HEK293 (cell line): Measurements from ENCODE around the gene CTNNA2.

Experiments used
- CTCF ChIA-PET: fragments of 350-600 bp; formaldehyde crosslinking; extraction: SDS; loops from one replicate; lab custom pipeline; 2021; ENCODE audit warnings: antibody characterized with exemption; lab: Yijun Ruan, JAX
- POLR2A ChIA-PET: fragments of 300-600 bp; formaldehyde crosslinking; extraction: SDS; loops from one replicate; lab custom pipeline; 2020; ENCODE audit warnings: antibody characterized with exemption, inconsistent platforms; lab: Yijun Ruan, JAX
- H3K27ac ChIP-seq: fragments of 200-500 bp; sonication (Bioruptor generic); 2 replicates; pipeline ENCODE4 v1.5.1; 2014; ENCODE audit warnings: low read depth, low read length, control low read depth, inconsistent platforms; ENCODE audit errors: extremely low read depth
- H3K36me3 ChIP-seq, 2 experiments: fragments of 200-500 bp in 1 of 2; sonication (Bioruptor generic) in 1 of 2; 1 replicate in 1 of 2; 2 replicates in 1 of 2; pipeline ENCODE4 v1.5.1; 2014 to 2017; ENCODE audit warnings: inconsistent platforms in 2 of 2, low read length in 2 of 2; ENCODE audit not compliant: control insufficient read depth in 2 of 2, insufficient read depth in 1 of 2
- H3K4me1 ChIP-seq: fragments of 200-500 bp; sonication (Bioruptor generic); 2 replicates; pipeline ENCODE4 v1.5.1; 2014; ENCODE audit warnings: mild to moderate bottlenecking, low read length, inconsistent platforms; ENCODE audit not compliant: control insufficient read depth, insufficient read depth
- H3K4me3 ChIP-seq: 2 replicates; pipeline ENCODE4 v1.5.1; 2011; ENCODE audit warnings: low read depth, mild to moderate bottlenecking, control low read depth, low read length, moderate library complexity
- H3K9me3 ChIP-seq: fragments of 200-500 bp; sonication (Bioruptor generic); 2 replicates; pipeline ENCODE4 v1.5.1; 2014; ENCODE audit warnings: low read depth, low read length, inconsistent platforms; ENCODE audit not compliant: control insufficient read depth, insufficient read depth
- CTCF ChIP-seq: fragments of 450-650 bp; formaldehyde crosslinking; IDR thresholded peaks from 2 replicates; pipeline ENCODE4 v1.5.1; 2016; ENCODE audit warnings: missing biosample characterization, missing genetic modification characterization
- GLIS2 ChIP-seq: fragments of 450-650 bp; formaldehyde crosslinking; IDR thresholded peaks from 2 replicates; pipeline ENCODE4 v1.5.1; 2016; ENCODE audit warnings: missing biosample characterization, missing genetic modification characterization
- HOXD13 ChIP-seq: sonication (generic); formaldehyde crosslinking; IDR thresholded peaks from 2 replicates; pipeline ENCODE4 v1.8.0; 2022; ENCODE audit warnings: missing genetic modification reagents, borderline replicate concordance
- KLF7 ChIP-seq: fragments of 450-650 bp; formaldehyde crosslinking; IDR thresholded peaks from 2 replicates; pipeline ENCODE4 v1.5.1; 2016; ENCODE audit warnings: missing biosample characterization, missing genetic modification characterization, borderline replicate concordance
- MYNN ChIP-seq: fragments of 450-650 bp; formaldehyde crosslinking; IDR thresholded peaks from 2 replicates; pipeline ENCODE4 v1.5.1; 2016; ENCODE audit warnings: missing biosample characterization, missing genetic modification characterization, borderline replicate concordance
- MZF1 ChIP-seq: fragments of 450-650 bp; formaldehyde crosslinking; IDR thresholded peaks from 2 replicates; pipeline ENCODE4 v1.5.1; 2017; ENCODE audit warnings: missing biosample characterization, missing genetic modification characterization, borderline replicate concordance
- PRDM1 ChIP-seq: fragments of 450-650 bp; formaldehyde crosslinking; IDR thresholded peaks from 2 replicates; pipeline ENCODE4; 2016; ENCODE audit warnings: missing biosample characterization, missing genetic modification characterization
- TCF7L2 ChIP-seq: IDR thresholded peaks from 2 replicates; pipeline ENCODE4 v1.6.1; 2011; ENCODE audit warnings: low read depth, mild to moderate bottlenecking, inconsistent platforms, low read length, moderate library complexity, borderline replicate concordance
- ZBTB7A ChIP-seq: fragments of 450-650 bp; formaldehyde crosslinking; IDR thresholded peaks from 2 replicates; pipeline ENCODE4 v1.5.1; 2016; ENCODE audit warnings: low read depth, missing biosample characterization, missing genetic modification characterization
- ZNF114 ChIP-seq: fragments of 450-650 bp; formaldehyde crosslinking; IDR thresholded peaks from 2 replicates; pipeline ENCODE4 v1.5.0; 2017; ENCODE audit warnings: missing biosample characterization, missing genetic modification characterization
- ZNF132 ChIP-seq: fragments of 450-650 bp; formaldehyde crosslinking; IDR thresholded peaks from 2 replicates; pipeline ENCODE4 v1.5.1; 2017; ENCODE audit warnings: missing biosample characterization, missing genetic modification characterization, borderline replicate concordance
- ZNF133 ChIP-seq: fragments of 450-650 bp; formaldehyde crosslinking; IDR thresholded peaks from 2 replicates; pipeline ENCODE4 v1.5.1; 2016; ENCODE audit warnings: missing biosample characterization, missing genetic modification characterization
- ZNF140 ChIP-seq: fragments of 450-650 bp; formaldehyde crosslinking; IDR thresholded peaks from 2 replicates; pipeline ENCODE4 v1.5.1; 2016; ENCODE audit warnings: missing biosample characterization, missing genetic modification characterization
- ZNF169 ChIP-seq: fragments of 450-650 bp; formaldehyde crosslinking; IDR thresholded peaks from 2 replicates; pipeline ENCODE4 v1.5.1; 2016; ENCODE audit warnings: missing biosample characterization, missing genetic modification characterization
- ZNF19 ChIP-seq: fragments of 450-650 bp; formaldehyde crosslinking; IDR thresholded peaks from 2 replicates; pipeline ENCODE4; 2016; ENCODE audit warnings: missing biosample characterization, missing genetic modification characterization, low read depth
- ZNF2 ChIP-seq: fragments of 450-650 bp; formaldehyde crosslinking; IDR thresholded peaks from 2 replicates; pipeline ENCODE4 v1.5.1; 2016; ENCODE audit warnings: missing biosample characterization, missing genetic modification characterization
- ZNF302 ChIP-seq: fragments of 450-650 bp; formaldehyde crosslinking; IDR thresholded peaks from 2 replicates; pipeline ENCODE4 v1.5.1; 2016; ENCODE audit warnings: missing biosample characterization, missing genetic modification characterization, low read depth
- ZNF514 ChIP-seq: fragments of 450-650 bp; formaldehyde crosslinking; IDR thresholded peaks from 2 replicates; pipeline ENCODE4 v1.5.1; 2016; ENCODE audit warnings: missing biosample characterization, missing genetic modification characterization
- ZNF529 ChIP-seq: fragments of 450-650 bp; formaldehyde crosslinking; IDR thresholded peaks from 2 replicates; pipeline ENCODE4 v1.5.1; 2017; ENCODE audit warnings: missing genetic modification characterization, missing biosample characterization; ENCODE audit not compliant: insufficient replicate concordance
- TF ChIP-seq, protein P1 (sequence below): fragments of 450-650 bp; formaldehyde crosslinking; IDR thresholded peaks from 2 replicates; pipeline ENCODE4 v1.5.1; 2016; ENCODE audit warnings: missing biosample characterization, missing genetic modification characterization
- TF ChIP-seq, protein P2 (sequence below): fragments of 450-650 bp; formaldehyde crosslinking; conservative IDR thresholded peaks from 2 replicates; pipeline ENCODE4 v1.5.1; 2016; ENCODE audit warnings: low read depth, missing biosample characterization, missing genetic modification characterization
- TF ChIP-seq, protein P3 (sequence below): fragments of 450-650 bp; formaldehyde crosslinking; IDR thresholded peaks from 2 replicates; pipeline ENCODE4 v1.5.1; 2017; ENCODE audit warnings: missing biosample characterization, missing genetic modification characterization
- TF ChIP-seq, protein P4 (sequence below): fragments of 450-650 bp; formaldehyde crosslinking; IDR thresholded peaks from 2 replicates; pipeline ENCODE4 v1.5.1; 2016; ENCODE audit warnings: missing biosample characterization, missing genetic modification characterization

Gene CTNNA2

DNA sequence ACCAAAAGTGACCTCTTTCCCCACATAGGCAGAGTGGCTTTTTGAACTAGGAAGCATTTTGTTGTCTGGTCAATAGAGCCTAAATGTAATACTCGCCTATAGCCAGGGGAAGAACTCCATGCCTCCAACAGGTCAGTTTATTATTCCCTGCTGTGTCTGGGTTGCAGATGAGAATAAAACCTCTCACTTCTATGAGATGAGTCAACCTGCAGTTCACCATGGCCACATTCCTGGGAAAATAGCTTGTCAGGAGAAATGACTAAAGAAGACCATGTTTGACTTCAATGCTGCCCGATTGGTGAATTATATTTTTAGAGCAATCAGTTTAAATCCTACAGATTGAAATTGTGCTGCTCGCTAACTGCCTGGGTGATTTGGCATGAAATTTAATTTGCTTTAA lies 838.4 kb downstream of the CTNNA2 start (continued):
- TF ChIP-seq, protein P1, sequence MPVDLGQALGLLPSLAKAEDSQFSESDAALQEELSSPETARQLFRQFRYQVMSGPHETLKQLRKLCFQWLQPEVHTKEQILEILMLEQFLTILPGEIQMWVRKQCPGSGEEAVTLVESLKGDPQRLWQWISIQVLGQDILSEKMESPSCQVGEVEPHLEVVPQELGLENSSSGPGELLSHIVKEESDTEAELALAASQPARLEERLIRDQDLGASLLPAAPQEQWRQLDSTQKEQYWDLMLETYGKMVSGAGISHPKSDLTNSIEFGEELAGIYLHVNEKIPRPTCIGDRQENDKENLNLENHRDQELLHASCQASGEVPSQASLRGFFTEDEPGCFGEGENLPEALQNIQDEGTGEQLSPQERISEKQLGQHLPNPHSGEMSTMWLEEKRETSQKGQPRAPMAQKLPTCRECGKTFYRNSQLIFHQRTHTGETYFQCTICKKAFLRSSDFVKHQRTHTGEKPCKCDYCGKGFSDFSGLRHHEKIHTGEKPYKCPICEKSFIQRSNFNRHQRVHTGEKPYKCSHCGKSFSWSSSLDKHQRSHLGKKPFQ (tag by site-specific recombination): no peak
- no peak for TF ChIP-seq GLIS2
- TF ChIP-seq ZNF514 (tag by site-specific recombination): no peak
- no peak for TF ChIP-seq ZNF133

DNA sequence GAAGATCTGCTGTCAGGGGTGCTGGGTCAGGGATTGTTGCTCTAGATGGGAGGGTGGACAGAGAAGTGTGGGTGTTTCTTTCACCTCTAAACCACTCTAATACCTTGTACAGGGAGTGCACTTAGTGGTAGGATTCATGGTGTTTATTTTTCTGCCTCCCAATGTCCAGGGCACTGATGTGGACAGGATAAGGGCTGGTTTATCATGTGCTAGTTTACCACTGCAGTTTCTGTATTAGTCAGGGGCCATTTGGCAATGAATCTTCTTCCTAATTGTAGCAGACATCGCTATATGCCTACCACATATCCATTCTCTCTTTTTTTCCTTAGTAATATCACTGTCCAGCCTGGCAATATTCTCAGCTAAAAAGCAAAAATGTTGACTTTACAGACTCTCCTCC lies 842.0 kb downstream of the CTNNA2 start:
- H3K36me3 ChIP-seq: no peaks in the 10 kb centered on the region
- no peak for TF ChIP-seq ZNF2 (tag by site-specific recombination)
- TF ChIP-seq, protein P2, sequence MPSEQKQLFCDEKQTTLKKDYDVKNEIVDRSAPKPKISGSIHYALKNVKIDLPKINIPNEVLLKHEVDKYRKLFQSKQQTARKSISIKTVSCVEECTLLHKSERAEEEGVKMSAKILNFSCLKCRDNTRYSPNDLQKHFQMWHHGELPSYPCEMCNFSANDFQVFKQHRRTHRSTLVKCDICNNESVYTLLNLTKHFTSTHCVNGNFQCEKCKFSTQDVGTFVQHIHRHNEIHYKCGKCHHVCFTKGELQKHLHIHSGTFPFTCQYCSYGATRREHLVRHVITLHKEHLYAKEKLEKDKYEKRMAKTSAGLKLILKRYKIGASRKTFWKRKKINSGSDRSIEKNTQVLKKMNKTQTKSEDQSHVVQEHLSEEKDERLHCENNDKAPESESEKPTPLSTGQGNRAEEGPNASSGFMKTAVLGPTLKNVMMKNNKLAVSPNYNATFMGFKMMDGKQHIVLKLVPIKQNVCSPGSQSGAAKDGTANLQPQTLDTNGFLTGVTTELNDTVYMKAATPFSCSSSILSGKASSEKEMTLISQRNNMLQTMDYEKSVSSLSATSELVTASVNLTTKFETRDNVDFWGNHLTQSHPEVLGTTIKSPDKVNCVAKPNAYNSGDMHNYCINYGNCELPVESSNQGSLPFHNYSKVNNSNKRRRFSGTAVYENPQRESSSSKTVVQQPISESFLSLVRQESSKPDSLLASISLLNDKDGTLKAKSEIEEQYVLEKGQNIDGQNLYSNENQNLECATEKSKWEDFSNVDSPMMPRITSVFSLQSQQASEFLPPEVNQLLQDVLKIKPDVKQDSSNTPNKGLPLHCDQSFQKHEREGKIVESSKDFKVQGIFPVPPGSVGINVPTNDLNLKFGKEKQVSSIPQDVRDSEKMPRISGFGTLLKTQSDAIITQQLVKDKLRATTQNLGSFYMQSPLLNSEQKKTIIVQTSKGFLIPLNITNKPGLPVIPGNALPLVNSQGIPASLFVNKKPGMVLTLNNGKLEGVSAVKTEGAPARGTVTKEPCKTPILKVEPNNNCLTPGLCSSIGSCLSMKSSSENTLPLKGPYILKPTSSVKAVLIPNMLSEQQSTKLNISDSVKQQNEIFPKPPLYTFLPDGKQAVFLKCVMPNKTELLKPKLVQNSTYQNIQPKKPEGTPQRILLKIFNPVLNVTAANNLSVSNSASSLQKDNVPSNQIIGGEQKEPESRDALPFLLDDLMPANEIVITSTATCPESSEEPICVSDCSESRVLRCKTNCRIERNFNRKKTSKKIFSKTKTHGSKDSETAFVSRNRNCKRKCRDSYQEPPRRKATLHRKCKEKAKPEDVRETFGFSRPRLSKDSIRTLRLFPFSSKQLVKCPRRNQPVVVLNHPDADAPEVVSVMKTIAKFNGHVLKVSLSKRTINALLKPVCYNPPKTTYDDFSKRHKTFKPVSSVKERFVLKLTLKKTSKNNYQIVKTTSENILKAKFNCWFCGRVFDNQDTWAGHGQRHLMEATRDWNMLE (tag by site-specific recombination): no peak
- TF ChIP-seq, protein P3, sequence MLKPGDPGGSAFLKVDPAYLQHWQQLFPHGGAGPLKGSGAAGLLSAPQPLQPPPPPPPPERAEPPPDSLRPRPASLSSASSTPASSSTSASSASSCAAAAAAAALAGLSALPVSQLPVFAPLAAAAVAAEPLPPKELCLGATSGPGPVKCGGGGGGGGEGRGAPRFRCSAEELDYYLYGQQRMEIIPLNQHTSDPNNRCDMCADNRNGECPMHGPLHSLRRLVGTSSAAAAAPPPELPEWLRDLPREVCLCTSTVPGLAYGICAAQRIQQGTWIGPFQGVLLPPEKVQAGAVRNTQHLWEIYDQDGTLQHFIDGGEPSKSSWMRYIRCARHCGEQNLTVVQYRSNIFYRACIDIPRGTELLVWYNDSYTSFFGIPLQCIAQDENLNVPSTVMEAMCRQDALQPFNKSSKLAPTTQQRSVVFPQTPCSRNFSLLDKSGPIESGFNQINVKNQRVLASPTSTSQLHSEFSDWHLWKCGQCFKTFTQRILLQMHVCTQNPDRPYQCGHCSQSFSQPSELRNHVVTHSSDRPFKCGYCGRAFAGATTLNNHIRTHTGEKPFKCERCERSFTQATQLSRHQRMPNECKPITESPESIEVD (tag by site-specific recombination): no peak
- TF ChIP-seq MZF1 (tag by site-specific recombination): no peak
- TF ChIP-seq MYNN: no peak
- no peak for TF ChIP-seq HOXD13 (CRISPR knock-in tag)
- no peak for TF ChIP-seq PRDM1 (tag by site-specific recombination)
- no peak for TF ChIP-seq ZBTB7A (tag by site-specific recombination)
- TF ChIP-seq ZNF529: no peak
- no peak for TF ChIP-seq CTCF
- no peak for TF ChIP-seq ZNF169
- TF ChIP-seq ZNF140 (tag by site-specific recombination): no peak
- no peak for TF ChIP-seq ZNF302 (tag by site-specific recombination)
- TF ChIP-seq KLF7 (tag by site-specific recombination): no peak
- no peak for TF ChIP-seq ZNF19
- TF ChIP-seq TCF7L2: no peak
- TF ChIP-seq, protein P4, sequence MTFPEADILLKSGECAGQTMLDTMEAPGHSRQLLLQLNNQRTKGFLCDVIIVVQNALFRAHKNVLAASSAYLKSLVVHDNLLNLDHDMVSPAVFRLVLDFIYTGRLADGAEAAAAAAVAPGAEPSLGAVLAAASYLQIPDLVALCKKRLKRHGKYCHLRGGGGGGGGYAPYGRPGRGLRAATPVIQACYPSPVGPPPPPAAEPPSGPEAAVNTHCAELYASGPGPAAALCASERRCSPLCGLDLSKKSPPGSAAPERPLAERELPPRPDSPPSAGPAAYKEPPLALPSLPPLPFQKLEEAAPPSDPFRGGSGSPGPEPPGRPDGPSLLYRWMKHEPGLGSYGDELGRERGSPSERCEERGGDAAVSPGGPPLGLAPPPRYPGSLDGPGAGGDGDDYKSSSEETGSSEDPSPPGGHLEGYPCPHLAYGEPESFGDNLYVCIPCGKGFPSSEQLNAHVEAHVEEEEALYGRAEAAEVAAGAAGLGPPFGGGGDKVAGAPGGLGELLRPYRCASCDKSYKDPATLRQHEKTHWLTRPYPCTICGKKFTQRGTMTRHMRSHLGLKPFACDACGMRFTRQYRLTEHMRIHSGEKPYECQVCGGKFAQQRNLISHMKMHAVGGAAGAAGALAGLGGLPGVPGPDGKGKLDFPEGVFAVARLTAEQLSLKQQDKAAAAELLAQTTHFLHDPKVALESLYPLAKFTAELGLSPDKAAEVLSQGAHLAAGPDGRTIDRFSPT (tag by site-specific recombination): no peak
- no peak for TF ChIP-seq ZNF132 (tag by site-specific recombination)
- TF ChIP-seq ZNF114: no peak
- TF ChIP-seq, all 188 proteins: peak for 0
- POLR2A ChIA-PET: no interaction called here
- no peak overlapping the region for H3K4me3 ChIP-seq
- no peak overlapping the region for H3K27ac ChIP-seq
- no peaks in the 10 kb centered on the region for H3K4me1 ChIP-seq
- CTCF ChIA-PET: no interaction called here
- H3K9me3 ChIP-seq: no peaks in the 10 kb centered on the region
